Prostate gland (tissue), 2 donors: ENCODE results near the gene UBA5.

Experiments used
- CTCF ChIP-seq, 4 experiments: fragments of 200-600 bp in 2 of 4; fragments of 450-650 bp in 2 of 4; sonication (generic) in 2 of 4; IDR thresholded peaks; 1 replicate in 3 of 4; 2 replicates in 1 of 4; pipeline ENCODE4 v1.5.1; 2016 to 2019; ENCODE audit warnings: antibody characterized with exemption in 4 of 4, mild to moderate bottlenecking in 2 of 4, moderate library complexity in 2 of 4
- POLR2A ChIP-seq: fragments of 450-650 bp; IDR thresholded peaks from one replicate; pipeline ENCODE4 v1.6.1; 2016; ENCODE audit warnings: antibody characterized with exemption, mild to moderate bottlenecking

GRCh38 chr3:132690040-132690439 is 29.9 kb downstream of the UBA5 start:
- TF ChIP-seq POLR2A: no peak
- no peak for TF ChIP-seq CTCF (IDR thresholded peaks at IDR 0.05)
